Natural killer cell treated with Interleukin-12 subunit alpha and Interleukin-12 subunit beta and Interleukin-15 and Interleukin-18, amount 100 ng/mL, for 72 hours (primary cell): ENCODE measurements around the gene MEMO1. TPM values are rescaled to one million over a fixed set of nuclear protein-coding genes. Genes with fewer than 3 reads are reported as not detected.
A peak's percentile ranks its signal among the peaks of the same experiment; 100 is the strongest.
"Not testable (repeated sequence)": the region's sequence is repeated elsewhere in the genome, so short reads cannot be mapped to it uniquely, and the experiment has no call there.

Experiments used
- ATAC-seq, 2 donors: fragments of 150-1000 bp; cut with Tn5 transposase in 1 of 2; sonication (Bioruptor Pico), chemical (Tn5 transposase) in 1 of 2; 2 replicates each; pipeline ENCODE4 v1.10.0; 2021
- DNase-seq: peaks from one replicate; pipeline ENCODE4 v3.0.0; 2022; ENCODE audit warnings: low spot score
- H3K27ac Mint-ChIP-seq, 2 donors: 1 replicate in 1 of 2; 2 replicates in 1 of 2; pipeline ENCODE4 v1.8.0; 2022; ENCODE audit warnings: mixed read lengths in 2 of 2, mild to moderate bottlenecking in 1 of 2, moderate library complexity in 1 of 2
- H3K27me3 Mint-ChIP-seq, 2 donors: 1 replicate in 1 of 2; 2 replicates in 1 of 2; pipeline ENCODE4 v1.8.0; 2022; ENCODE audit warnings: mixed read lengths in 2 of 2
- H3K36me3 Mint-ChIP-seq: one replicate; pipeline ENCODE4 v1.8.0; 2022; ENCODE audit warnings: mixed read lengths
- H3K4me1 Mint-ChIP-seq, 2 donors: 1 replicate in 1 of 2; 2 replicates in 1 of 2; pipeline ENCODE4 v1.8.0; 2022; ENCODE audit warnings: low read depth in 2 of 2, mixed read lengths in 2 of 2, mild to moderate bottlenecking in 1 of 2
- H3K4me3 Mint-ChIP-seq: one replicate; pipeline ENCODE4 v1.8.0; 2022; ENCODE audit warnings: mixed read lengths
- H3K9me3 Mint-ChIP-seq: 2 replicates; pipeline ENCODE4 v1.8.0; 2022; ENCODE audit warnings: mixed read lengths
- total RNA-seq, 2 donors: library from RNA; stranded (reverse); gene quantifications; one replicate each; pipeline ENCODE4 v1.2.3, GENCODE V29; 2022

MEMO1 gene
- 10 to 100 TPM; 68.1 to 69.1 TPM for total RNA-seq

GRCh38 chr2:32010670-32011484 is at the start of gene MEMO1:
TSS of gene MEMO1 (minus strand) at chr2:32011008. CDS start at chr2:32010247, 761 bp downstream.
- H3K4me1 Mint-ChIP-seq: peaks cover 32 to 44% of the 10 kb centered on the region in 2 donors
- H3K27ac Mint-ChIP-seq: peak within 1 kb of the TSS; percentile 93 to 96
- peak within 1 kb of the TSS; percentile 87 for H3K4me3 Mint-ChIP-seq
- no peaks in the 10 kb centered on the region for H3K27me3 Mint-ChIP-seq
- DNase-seq (peak; percentile 93), ATAC-seq (peak; percentile 81 to 85)
- H3K36me3 Mint-ChIP-seq: no peaks in the 10 kb centered on the region
- no peaks in the 10 kb centered on the region for H3K9me3 Mint-ChIP-seq

- no peak for DNase-seq
- Mint-ChIP-seq H3K4me3 (no peak overlapping the region), H3K36me3 (no peaks in the 10 kb centered on the region), H3K27ac (no peak overlapping the region), H3K9me3 (no peaks in the 10 kb centered on the region), H3K4me1 (peaks cover 16 to 18% of the 10 kb centered on the region in 2 donors), H3K27me3 (no peaks in the 10 kb centered on the region)
- no peak for ATAC-seq
Measured at GRCh38 chr2:32060266-32060665, 49.5 kb upstream of the MEMO1 start.

- Mint-ChIP-seq H3K4me3 (no peak overlapping the region), H3K27ac (no peak overlapping the region), H3K27me3 (no peaks in the 10 kb centered on the region), H3K9me3 (no peaks in the 10 kb centered on the region), H3K36me3 (no peaks in the 10 kb centered on the region), H3K4me1 (peaks cover 8 to 11% of the 10 kb centered on the region in 2 donors)
- ATAC-seq (no peak), DNase-seq (no peak)
Measured at GRCh38 chr2:32058130-32058529, 47.3 kb upstream of the MEMO1 start.

- not testable (repeated sequence) for DNase-seq, H3K27me3 Mint-ChIP-seq, H3K36me3 Mint-ChIP-seq, ATAC-seq, H3K9me3 Mint-ChIP-seq, H3K4me1 Mint-ChIP-seq, H3K27ac Mint-ChIP-seq, H3K4me3 Mint-ChIP-seq
Measured at GRCh38 chr2:32054583-32054982, 43.8 kb upstream of the MEMO1 start.

GRCh38 chr2:32051836-32052439 is 41.1 kb upstream of the MEMO1 start:
- Mint-ChIP-seq H3K9me3 (no peaks in the 10 kb centered on the region), H3K4me1 (no peaks in the 10 kb centered on the region), H3K27ac (no peak overlapping the region), H3K4me3 (no peak overlapping the region), H3K27me3 (no peaks in the 10 kb centered on the region), H3K36me3 (no peaks in the 10 kb centered on the region)
- DNase-seq (no peak), ATAC-seq (no peak)

- Mint-ChIP-seq H3K4me3 (no peak overlapping the region), H3K36me3 (no peaks in the 10 kb centered on the region), H3K9me3 (no peaks in the 10 kb centered on the region), H3K27me3 (no peaks in the 10 kb centered on the region), H3K4me1 (peaks cover 10 to 15% of the 10 kb centered on the region in 2 donors), H3K27ac (no peak overlapping the region)
- ATAC-seq: no peak
- DNase-seq: no peak
Measured at GRCh38 chr2:32043561-32043960, 32.8 kb upstream of the MEMO1 start.

GRCh38 chr2:32039447-32040219 is 28.8 kb upstream of the MEMO1 start, which contains the start of gene DPY30:
TSS of gene DPY30 (minus strand) at chr2:32039805. CDS start at chr2:32039456, 349 bp downstream.
- Mint-ChIP-seq H3K36me3 (no peaks in the 10 kb centered on the region), H3K4me1 (peaks cover 14 to 20% of the 10 kb centered on the region in 2 donors), H3K9me3 (no peaks in the 10 kb centered on the region), H3K4me3 (peak within 1 kb of the TSS; percentile 95), H3K27ac (peak within 1 kb of the TSS; percentile 85 to 98), H3K27me3 (no peaks in the 10 kb centered on the region)
- DNase-seq: peak; percentile 92
- ATAC-seq: peak; percentile 96 to 98

GRCh38 chr2:32034198-32034887 is 23.5 kb upstream of the MEMO1 start:
- not testable (repeated sequence) for H3K9me3 Mint-ChIP-seq, H3K27me3 Mint-ChIP-seq, H3K4me3 Mint-ChIP-seq, H3K27ac Mint-ChIP-seq, DNase-seq, H3K36me3 Mint-ChIP-seq, ATAC-seq
- peaks cover 15 to 19% of the 10 kb centered on the region in 2 donors for H3K4me1 Mint-ChIP-seq

- not testable (repeated sequence) for H3K4me1 Mint-ChIP-seq, DNase-seq, H3K36me3 Mint-ChIP-seq, H3K9me3 Mint-ChIP-seq, H3K27ac Mint-ChIP-seq, ATAC-seq, H3K4me3 Mint-ChIP-seq, H3K27me3 Mint-ChIP-seq
Measured at GRCh38 chr2:32018789-32019482, 8.1 kb upstream of the MEMO1 start.

- H3K4me1 Mint-ChIP-seq: peaks cover 19 to 29% of the 10 kb centered on the region in 2 donors
- no peaks in the 10 kb centered on the region for H3K9me3 Mint-ChIP-seq
- no peak overlapping the region for H3K4me3 Mint-ChIP-seq
- H3K27ac Mint-ChIP-seq: peak overlapping the region; percentile 93 to 96
- H3K27me3 Mint-ChIP-seq: no peaks in the 10 kb centered on the region
- H3K36me3 Mint-ChIP-seq: no peaks in the 10 kb centered on the region
- no peak for DNase-seq
- ATAC-seq: no peak
Measured at GRCh38 chr2:32012872-32013271, 2.1 kb upstream of the MEMO1 start.

- Mint-ChIP-seq H3K36me3 (no peaks in the 10 kb centered on the region), H3K27ac (peak overlapping the region; percentile 93 to 96), H3K27me3 (no peaks in the 10 kb centered on the region), H3K4me3 (peak overlapping the region; percentile 87), H3K4me1 (peaks cover 29 to 40% of the 10 kb centered on the region in 2 donors), H3K9me3 (no peaks in the 10 kb centered on the region)
- no peak for ATAC-seq
- DNase-seq: no peak
Measured at GRCh38 chr2:32011485-32011960, 715 bp upstream of the MEMO1 start.

GRCh38 chr2:32010280-32010669 is 533 bp downstream of the MEMO1 start:
- H3K27ac Mint-ChIP-seq: peak overlapping the region in 1 of 2 donors; percentile 96
- ATAC-seq (peak; percentile 87 to 89), DNase-seq (peak; percentile 81)
- not testable (repeated sequence) for H3K9me3 Mint-ChIP-seq, H3K36me3 Mint-ChIP-seq, H3K4me3 Mint-ChIP-seq, H3K27me3 Mint-ChIP-seq
- peaks cover 38 to 50% of the 10 kb centered on the region in 2 donors for H3K4me1 Mint-ChIP-seq
